Stimulated activated CD4-positive, alpha-beta T cell treated with anti-CD3 and anti-CD28 coated beads, TNF-alpha, amount 100 ng/mL, for 24 hours (primary cell): ENCODE data around the gene GTF2I.
"Not testable (repeated sequence)": the region's sequence is repeated elsewhere in the genome, so short reads cannot be mapped to it uniquely, and the experiment has no call there.

Source experiments
- DNase-seq, 3 experiments: peaks; one replicate each; pipeline ENCODE4 v3.0.0-alpha.2; 2020; ENCODE audit warnings: low read depth in 3 of 3

Gene GTF2I

DNA sequence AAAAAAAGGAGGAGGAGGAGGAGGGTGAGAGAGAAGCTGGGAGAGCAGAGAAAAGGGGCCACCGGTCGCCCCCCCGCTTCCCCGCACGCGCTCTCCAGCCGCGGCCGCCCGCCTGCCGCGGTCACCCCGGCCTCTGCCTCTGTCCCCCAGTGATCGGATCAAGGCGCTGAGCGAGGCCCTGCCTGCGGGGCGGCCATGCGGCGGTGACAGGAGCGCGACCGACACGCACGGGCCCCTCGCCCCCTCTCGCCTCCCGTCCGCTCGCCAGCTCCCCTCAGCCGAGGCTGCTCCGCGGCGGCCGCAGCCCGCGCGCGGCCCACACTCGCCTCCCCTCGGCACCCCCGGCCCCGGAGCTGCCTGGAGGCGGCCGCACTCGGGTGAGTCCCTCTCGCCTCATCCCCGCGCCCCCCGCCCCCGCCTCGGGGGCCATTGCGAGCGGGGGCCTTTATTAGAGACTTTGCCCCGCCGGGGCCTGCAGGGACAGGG is at the start of gene GTF2I:
GTF2I (plus strand) TSS at position 27 of the 486 bp plus-strand sequence. CDS start 31,411 bp downstream, outside the sequence.
- no peak for DNase-seq

DNA sequence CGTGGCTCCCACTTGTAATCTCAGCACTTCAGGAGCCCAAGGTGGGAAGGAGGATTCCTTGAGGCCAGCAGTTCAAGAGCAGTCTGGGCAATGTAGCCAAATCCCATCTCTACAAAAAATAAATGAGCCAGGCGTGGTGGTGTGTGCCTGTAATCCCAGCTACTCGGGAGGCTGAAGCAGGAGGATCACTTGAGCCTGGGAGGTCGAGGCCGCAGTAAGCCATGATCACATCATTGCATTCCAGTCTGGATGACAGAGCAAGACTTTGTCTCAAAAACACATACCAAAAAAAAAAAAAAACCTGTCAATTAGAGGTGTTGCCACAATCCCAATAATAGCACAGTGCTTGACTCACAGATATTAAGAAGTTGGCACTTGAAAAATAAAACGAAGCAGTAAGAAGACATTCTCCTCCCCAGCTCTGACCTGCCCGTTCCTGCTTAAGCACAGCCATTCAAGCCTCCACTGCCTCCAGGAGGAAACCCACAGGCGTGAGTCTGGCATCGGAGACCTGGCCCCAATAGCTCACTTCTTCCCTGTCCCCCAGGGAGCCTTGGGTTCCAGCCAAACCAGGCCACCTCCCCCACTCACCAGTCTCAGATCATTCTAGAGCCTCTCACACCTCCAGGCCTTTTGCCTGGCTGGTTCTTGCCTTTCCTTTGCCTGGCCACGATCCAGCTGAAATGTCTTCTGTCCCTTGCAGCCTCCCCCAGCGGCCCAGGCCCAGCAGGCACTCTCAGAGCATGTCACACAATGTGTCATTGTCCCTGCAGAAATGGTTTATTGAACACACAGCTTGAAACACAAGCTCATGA is 45.3 kb upstream of the GTF2I start:
- DNase-seq = no peak

DNA sequence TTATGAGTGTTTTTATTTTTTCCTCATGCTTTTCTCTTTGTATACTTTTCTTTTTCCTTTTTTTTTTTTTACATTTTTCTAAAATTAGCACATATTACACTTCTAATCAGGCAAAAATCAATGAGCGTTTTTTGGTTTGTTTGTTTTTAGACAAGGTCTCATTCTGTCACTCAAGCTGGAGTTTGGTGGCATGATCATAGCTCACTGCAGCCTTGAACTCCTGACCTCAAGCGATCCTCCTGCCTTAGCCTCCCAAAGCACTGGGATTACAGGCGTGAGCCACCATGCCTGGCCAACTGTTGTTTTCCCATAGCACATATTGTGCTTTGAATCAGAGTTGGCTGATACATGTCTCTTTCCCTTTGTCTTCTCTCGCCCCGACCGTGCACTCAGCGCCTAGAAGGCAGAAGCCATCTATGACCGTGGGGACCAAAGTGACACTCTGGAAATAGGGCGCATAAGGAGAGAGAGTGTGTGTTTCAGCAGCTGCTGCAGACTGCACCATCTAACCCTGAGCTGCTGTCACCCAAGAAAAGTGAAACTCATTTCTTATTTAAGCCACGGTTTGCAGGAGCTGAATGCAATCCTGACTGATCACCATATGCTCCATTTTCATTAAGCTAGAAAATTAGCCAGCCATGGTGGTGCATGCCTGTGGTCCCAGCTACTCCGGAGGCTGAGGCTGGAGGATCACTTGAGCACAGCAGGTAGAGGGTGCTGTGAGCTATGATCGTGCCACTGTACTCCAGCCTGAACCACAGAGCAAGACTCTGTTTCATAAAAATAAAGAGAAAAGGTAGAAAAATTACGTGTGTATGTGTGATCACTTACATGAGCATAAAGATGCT is 41.4 kb upstream of the GTF2I start:
- no peak for DNase-seq

DNA sequence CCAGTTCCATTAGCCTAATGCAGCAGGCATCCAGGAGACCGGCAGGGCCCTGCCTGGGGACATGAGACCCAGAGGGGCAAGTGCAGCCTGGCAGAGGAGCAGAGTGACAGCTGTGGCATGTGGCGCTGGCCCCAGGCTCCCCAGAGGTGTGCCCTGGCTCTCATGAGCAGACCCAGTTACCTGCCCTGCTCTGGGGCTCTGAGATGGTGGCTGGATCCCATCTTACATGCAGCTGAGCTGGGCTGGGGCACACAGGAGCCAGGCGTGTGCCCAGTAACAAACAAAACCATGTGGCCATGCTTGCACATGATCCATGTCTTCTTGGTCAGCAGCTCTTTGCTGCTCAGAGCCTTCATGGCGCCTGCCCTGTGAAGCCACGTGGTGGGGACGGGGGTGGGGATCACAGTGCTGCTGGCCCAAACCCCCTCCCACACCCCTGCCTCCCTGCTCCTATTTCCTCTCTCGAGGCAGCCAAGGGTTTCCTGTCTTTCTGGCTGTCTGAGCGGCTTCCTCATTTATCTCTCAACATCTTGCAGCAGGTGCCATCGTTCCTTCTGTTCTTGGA is 40.3 kb upstream of the GTF2I start:
- peak in 1 of 3 experiments; percentile 10 for DNase-seq

DNA sequence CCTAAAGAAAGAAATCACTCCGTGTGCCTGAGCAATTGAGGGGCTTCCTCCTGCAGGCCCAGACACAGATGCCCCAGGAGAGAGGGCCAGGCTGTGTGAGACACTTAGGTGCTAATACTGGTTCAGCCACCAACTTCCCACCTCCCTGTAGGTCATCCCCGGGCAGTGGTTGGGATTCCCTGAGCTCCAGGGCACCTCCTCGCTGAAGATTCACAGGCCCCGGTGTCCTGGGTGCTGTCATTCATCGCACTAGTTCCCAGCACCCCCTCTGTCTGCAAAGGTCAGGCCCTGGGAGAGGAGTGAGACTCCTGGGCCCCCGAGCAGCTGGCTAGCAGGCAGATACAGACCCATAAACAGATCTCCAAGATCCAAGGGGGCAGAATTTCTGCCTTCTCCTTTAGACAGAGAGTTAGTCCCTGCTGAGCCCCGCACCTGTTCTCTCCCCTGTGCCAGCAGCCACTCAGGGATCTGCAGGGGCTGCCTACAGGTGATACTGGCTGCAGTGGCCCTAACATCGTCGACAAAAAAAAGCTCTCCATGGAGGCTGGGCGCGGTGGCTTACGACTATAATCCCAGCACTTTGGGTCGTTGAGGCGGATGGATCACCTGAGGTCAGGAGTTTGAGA is 38.2 kb upstream of the GTF2I start:
- DNase-seq = no peak

GRCh38 chr7:74622228-74622749 is 35.2 kb upstream of the GTF2I start:
- no peak for DNase-seq

- DNase-seq = no peak
Observed at GRCh38 chr7:74623135-74623534, 34.4 kb upstream of the GTF2I start.

DNA sequence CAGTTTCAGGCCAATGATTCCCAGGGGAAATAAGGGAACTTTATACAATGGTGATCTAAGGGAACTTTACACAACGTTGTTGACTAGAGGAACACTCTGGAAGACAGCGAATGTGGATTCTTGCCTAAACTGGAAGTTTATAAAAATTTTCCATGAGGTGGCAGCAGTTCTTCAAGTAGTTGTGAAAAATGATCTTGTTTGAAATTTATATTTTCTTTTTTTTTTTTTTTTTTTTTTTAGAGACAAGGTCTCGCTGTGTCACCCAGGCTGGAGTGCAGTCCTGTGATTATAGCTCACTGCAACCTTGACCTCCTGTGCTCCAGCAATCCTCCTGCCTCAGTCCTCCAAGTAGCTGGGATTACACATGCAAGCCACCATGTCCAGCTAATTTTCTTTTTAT is 32.1 kb upstream of the GTF2I start:
- no peak for DNase-seq

GRCh38 chr7:74627661-74628411 is 29.7 kb upstream of the GTF2I start:
- DNase-seq = no peak

DNA sequence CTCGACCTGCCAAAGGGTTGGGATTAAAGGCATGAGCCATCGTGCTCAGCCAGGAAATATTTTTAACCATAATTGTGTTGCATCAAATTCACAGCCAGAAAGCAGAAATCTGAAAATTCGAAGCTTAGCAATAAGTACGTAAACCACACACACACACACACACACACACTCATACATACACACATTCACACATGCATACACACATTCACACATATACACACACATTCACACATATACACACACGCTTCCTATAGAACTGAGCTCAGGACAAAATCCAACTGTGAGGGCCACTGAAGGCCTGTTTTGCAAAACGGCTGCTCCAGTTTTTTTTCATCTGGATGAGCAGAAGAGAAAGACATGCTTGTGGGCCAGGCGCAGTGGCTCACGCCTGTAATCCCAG is 25.0 kb upstream of the GTF2I start:
- no peak for DNase-seq

- no peak for DNase-seq
Observed at GRCh38 chr7:74633451-74633921, 24.0 kb upstream of the GTF2I start.

DNA sequence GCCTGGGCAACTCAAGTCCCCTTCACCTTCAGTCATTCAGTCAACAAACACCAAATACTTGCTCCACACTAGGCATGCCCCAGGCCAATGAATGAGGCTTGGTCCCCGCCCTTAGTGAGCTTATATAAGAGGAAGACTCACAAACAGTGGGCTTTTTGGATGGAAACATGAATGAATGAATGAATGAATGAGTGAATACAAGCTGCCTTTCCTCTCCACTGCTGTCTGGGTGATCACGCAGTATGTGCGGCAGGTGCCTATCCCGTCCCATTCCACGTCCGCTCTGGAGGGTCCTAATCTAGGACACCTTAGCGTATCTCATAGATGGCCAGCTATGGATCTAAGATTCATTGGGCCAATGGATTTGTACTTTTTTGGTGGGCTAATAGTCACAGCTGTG is 19.8 kb upstream of the GTF2I start:
- DNase-seq = no peak

DNA sequence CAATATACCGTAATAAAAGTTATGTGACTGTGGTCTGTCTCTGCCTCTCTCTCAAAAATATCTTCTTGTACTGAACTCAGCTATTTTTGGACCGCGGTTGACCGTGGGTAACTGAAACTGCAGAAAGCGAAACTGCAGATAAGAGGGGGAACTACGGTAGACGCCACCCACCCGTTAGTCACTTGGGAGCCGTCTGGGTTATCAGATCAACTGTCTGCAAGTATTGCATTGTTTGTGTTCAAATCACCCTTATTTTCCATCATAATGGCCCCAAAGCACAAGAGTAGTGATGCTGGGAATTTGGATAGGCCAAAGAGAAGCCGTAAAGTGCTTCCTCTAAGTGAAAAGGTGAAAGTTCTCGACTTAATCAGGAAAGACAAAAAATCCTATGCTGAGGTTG is 7.5 kb upstream of the GTF2I start:
- DNase-seq = peak; percentile 61 to 85 (median 80)

DNA sequence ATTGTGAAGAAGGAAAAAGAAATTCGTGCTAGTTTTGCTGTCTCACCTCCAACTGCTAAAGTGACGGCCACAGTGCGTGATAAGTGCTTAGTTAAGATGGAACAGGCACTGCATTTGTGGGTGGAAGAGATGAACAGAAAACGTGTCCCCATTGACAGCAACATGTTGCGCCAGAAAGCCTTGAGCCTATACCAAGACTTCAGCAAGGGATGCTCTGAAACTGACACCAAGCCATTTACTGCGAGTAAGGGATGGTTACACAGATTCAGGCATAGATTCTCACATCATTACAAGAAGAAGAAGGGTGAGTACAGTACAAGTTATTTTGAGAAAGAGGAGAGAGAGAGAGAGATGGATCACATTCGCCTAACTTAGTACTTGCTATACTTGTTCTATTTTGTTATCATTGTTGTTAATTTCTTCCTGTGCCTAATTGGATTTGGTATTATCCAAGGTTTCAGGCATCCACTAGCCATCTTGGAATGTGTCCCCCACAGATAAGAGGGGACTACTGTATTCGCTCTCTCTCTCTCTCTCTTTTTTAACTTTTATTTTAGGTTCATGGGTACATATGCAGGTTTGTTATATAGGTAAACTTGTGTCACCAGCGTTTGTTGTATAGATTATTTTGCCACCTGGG is 6.9 kb upstream of the GTF2I start:
- DNase-seq = not testable (repeated sequence)

DNA sequence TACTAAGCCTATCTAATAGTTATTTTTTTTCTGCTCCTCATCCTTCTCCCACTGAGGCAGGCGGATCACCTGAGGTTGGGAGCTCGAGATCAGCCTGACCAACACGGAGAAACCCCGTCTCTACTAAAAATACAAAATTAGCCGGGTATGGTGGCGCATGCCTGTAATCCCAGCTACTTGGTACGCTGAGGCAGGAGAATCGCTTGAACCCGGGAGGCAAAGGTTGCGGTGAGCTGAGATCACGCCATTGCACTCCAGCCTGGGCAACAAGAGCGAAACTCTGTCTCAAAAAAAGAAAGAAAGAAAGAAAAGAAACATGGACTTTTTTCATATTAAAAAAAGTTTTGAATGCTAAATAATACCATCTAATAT is 6.4 kb upstream of the GTF2I start:
- DNase-seq = not testable (repeated sequence)

GRCh38 chr7:74653686-74654181 is 3.8 kb upstream of the GTF2I start:
- DNase-seq = no peak

GRCh38 chr7:74654811-74655210 is 2.7 kb upstream of the GTF2I start:
- no peak for DNase-seq

GRCh38 chr7:74655324-74655723 is 2.2 kb upstream of the GTF2I start:
- DNase-seq = no peak

GRCh38 chr7:74655768-74656440 is 1.6 kb upstream of the GTF2I start:
- DNase-seq = no peak

GRCh38 chr7:74656441-74656836 is 1.1 kb upstream of the GTF2I start:
- DNase-seq = peak in 2 of 3 experiments; percentile 41 to 63
